BJ (cell line): ENCODE data around the gene SPEG. TPM values are rescaled to one million over a fixed set of nuclear protein-coding genes. Genes with fewer than 3 reads are reported as not detected.

Source experiments
- CTCF ChIA-PET: fragments of 350-600 bp; formaldehyde crosslinking; extraction: SDS; loops from one replicate; lab custom pipeline; 2021; ENCODE audit warnings: antibody characterized with exemption, inconsistent platforms; lab: Yijun Ruan, JAX
- POLR2A ChIA-PET: fragments of 300-600 bp; sonication (Branson Sonifier 250); formaldehyde crosslinking; extraction: SDS; loops from one replicate; lab custom pipeline; 2021; ENCODE audit warnings: antibody characterized with exemption; lab: Charles Lee
- DNase-seq: peaks from one replicate; pipeline ENCODE4 v3.0.0-alpha.2; 2011; ENCODE audit warnings: low read depth
- H3K27me3 ChIP-seq: 2 replicates; pipeline ENCODE4 v1.6.0; 2011; ENCODE audit warnings: low read length; ENCODE audit not compliant: control insufficient read depth, insufficient read depth
- H3K36me3 ChIP-seq: 2 replicates; pipeline ENCODE4 v1.5.1; 2011; ENCODE audit warnings: low read length; ENCODE audit not compliant: control insufficient read depth, insufficient read depth
- H3K4me3 ChIP-seq: 2 replicates; pipeline ENCODE4 v1.5.1; 2011; ENCODE audit warnings: low read depth, mild to moderate bottlenecking, control low read depth, low read length
- polyA plus RNA-seq: library from polyadenylated mRNA; depleted of rRNA; stranded (reverse); fragments of >200 nt; gene quantifications from 2 replicates; pipeline ENCODE4 v1.2.3, GENCODE V29; 2011
- TF ChIP-seq, protein P1 (sequence below): IDR thresholded peaks from 2 replicates; pipeline ENCODE4 v1.5.1; 2011; ENCODE audit warnings: low read depth, mild to moderate bottlenecking, control low read depth, inconsistent platforms, low read length, moderate library complexity; ENCODE audit not compliant: insufficient read depth

SPEG gene
- polyA plus RNA-seq, 1 experiment, result 69.9 TPM

DNA sequence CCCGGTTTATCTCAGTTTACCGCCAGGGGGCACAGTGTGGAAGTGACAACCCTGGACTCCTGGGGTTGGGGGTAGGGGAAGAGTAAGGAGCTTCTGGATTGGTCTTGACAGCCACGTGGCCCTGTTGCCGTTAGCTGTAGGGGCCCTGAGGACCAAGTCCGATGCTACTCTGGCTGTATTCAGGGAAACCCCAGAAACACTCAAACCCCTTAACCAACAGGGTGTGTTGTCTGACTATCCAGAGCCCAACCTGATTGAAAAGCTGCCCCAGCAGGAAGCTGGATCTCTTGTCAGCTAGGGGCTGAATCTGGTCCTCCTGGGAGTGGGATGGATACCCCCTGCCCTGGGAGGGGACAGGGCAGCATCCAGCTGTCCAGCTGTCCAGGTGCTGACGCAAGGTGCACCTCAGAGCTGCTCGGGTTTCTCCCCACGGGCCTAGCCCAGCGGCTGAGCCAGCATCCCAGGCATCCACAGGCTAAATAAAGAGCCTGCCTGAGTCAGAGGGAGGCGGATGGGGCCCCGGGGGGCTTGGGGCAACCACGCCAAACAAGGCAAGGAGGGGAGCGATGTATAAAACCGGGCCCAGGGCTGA, 61.0 kb downstream of the SPEG start:
- DNase-seq, result no peak
- H3K4me3 ChIP-seq, result no peak overlapping the region
- peaks cover 4% of the 10 kb centered on the region for H3K36me3 ChIP-seq
- TF ChIP-seq, protein P1, sequence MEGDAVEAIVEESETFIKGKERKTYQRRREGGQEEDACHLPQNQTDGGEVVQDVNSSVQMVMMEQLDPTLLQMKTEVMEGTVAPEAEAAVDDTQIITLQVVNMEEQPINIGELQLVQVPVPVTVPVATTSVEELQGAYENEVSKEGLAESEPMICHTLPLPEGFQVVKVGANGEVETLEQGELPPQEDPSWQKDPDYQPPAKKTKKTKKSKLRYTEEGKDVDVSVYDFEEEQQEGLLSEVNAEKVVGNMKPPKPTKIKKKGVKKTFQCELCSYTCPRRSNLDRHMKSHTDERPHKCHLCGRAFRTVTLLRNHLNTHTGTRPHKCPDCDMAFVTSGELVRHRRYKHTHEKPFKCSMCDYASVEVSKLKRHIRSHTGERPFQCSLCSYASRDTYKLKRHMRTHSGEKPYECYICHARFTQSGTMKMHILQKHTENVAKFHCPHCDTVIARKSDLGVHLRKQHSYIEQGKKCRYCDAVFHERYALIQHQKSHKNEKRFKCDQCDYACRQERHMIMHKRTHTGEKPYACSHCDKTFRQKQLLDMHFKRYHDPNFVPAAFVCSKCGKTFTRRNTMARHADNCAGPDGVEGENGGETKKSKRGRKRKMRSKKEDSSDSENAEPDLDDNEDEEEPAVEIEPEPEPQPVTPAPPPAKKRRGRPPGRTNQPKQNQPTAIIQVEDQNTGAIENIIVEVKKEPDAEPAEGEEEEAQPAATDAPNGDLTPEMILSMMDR, result peak; percentile 78
- H3K27me3 ChIP-seq, result no peaks in the 10 kb centered on the region
- CTCF ChIA-PET, result interaction anchor here (0.6 to 42.0 kb wide), 23 partner anchors 9 to 517 kb away, joined by 3 to 872 read pairs (median 7); partner anchors contain the start of genes ASIC4, CHPF and TMEM198
- POLR2A ChIA-PET, result interaction anchor here (0.6 kb wide), 1 partner anchor 267 kb away, joined by 3 read pairs; no protein-coding TSS in a partner anchor

DNA sequence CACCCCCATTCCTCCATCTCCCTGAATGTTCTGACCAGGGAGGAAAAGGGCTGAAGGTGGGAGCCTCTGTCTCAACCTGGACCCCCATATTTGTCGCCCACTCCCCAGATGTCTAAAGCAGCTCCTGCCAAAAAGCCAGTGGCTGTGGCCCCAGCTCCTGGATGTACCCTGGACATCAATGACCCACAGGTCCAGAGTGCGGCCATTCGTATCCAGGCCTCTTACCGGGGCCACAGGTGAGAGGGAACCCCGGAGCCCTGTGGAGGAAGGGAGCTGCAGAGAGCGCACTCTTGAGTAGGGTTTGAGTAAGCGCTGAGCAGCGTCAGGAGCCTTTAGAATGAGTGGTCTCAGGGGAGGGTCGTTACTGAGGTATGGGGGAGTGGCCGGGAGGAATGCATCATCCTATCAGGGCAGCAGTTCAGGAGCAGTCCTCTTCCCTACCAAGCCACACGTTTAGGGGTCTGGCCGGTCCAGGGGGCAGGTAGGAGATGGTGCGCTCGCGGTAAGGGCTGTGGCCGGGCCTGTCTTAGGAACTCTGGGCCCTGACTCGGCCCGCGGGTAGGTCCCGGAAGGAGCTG, 61.7 kb downstream of the SPEG start:
- POLR2A ChIA-PET, result interaction anchor here (0.7 kb wide), 1 partner anchor 109 kb away, joined by 3 read pairs; the partner anchor contains the start of gene DNPEP
- TF ChIP-seq, protein P1, result no peak

DNA sequence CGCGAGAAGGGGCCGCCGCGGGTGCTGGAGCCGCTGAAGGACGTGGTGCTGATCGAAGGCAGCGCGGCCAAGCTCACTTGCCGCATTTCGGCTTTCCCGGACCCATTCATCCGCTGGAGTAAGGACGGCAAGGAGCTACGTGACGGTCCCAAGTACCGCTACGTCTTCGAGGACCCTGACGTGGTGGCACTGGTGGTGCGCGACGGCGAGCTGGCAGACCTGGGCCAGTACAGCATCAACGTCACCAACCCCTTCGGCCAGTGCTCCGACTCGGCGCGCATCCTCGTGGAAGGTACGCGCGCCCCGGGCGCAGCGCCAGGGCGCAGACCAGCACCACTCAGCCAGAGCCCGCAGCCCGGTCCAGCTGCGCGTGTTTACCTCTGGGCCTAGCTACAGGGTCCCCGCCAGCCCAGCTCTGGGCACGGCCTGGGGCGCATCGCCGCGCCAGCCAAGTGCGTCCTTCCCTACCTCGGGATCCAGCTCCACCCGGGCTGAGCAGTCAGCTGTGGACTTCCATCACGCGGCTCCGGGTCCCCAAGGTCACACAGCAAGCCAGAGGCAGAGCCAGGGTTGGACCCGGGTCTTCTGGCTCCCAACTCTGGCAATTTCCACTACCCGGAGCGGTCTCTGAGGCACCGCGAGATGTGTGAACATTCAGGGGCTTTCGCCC, 62.3 kb downstream of the SPEG start:
- TF ChIP-seq, protein P1, result no peak
- Histone ChIP-seq H3K4me3 (no peak overlapping the region; the same call in 1 of the 2 replicates), H3K36me3 (peaks cover 2% of the 10 kb centered on the region), H3K27me3 (no peaks in the 10 kb centered on the region)
- DNase-seq, result no peak
- ChIA-PET POLR2A (interaction anchor here (0.7 kb wide), 1 partner anchor 109 kb away, joined by 3 read pairs; the partner anchor contains the start of gene DNPEP), CTCF (interaction anchor here (0.7 to 42.0 kb wide), 13 partner anchors 8 to 93 kb away, joined by 3 to 872 read pairs (median 6); partner anchors contain the start of genes ASIC4, CHPF and TMEM198)

More for the DNA sequence above, 61.7 kb downstream of the SPEG start:
- Histone ChIP-seq H3K27me3 (no peaks in the 10 kb centered on the region), H3K36me3 (peaks cover 3% of the 10 kb centered on the region), H3K4me3 (no peak overlapping the region)
- DNase-seq, result no peak
- CTCF ChIA-PET, result interaction anchor here (0.6 to 42.0 kb wide), 20 partner anchors 9 to 92 kb away, joined by 3 to 872 read pairs (median 6); partner anchors contain the start of genes ASIC4, CHPF and TMEM198

DNA sequence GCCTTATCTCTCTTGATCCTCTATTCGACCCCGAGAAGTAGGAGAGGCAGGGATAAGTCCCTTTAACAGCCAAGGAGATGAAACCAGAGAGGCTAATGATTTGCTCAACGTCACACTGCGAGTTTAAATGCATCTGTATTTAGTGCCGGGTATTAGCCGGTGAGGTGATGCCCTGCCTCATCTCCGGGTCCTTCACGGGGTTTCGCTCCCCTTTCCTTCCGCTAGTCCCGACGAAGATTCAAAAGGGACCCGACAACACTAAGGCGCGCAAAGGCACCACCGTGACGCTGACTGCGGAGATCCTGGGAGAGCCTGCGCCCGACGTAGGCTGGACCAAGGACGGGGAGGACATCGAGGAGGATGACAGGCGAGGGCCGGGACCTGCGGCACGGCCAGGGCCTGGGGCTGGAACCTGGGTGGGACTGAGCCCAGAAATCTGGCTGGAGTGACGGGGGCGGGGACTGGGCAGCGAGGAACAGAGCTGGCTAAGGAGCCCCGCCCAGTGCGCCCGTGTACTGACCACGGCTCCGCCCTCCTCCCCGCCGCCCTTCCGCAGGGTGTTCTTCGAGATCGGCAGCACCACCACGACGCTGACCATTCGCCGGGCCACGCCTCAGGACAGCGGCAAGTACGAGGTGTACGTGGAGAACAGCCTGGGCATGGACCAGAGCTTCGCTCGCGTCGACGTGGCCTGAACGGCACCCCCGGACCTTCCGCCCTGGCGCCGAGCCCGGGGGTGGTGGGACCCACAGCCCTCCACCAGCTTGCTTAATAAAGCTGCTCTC, 63.0 kb downstream of the SPEG start:
- no peak for DNase-seq
- ChIA-PET POLR2A (interaction anchor here (0.6 to 1.1 kb wide), 4 partner anchors 12 to 89 kb away, joined by 3 to 4 read pairs (median 4); no protein-coding TSS in a partner anchor), CTCF (interaction anchor here (0.7 to 42.0 kb wide), 13 partner anchors 9 to 202 kb away, joined by 3 to 872 read pairs (median 5); partner anchors contain the start of genes ASIC4, CHPF and TMEM198)
- H3K4me3 ChIP-seq, result peak overlapping the region; percentile 90
- H3K27me3 ChIP-seq, result no peaks in the 10 kb centered on the region
- TF ChIP-seq, protein P1, result no peak
- peaks cover 6% of the 10 kb centered on the region for H3K36me3 ChIP-seq
